HCT116 (cell line): ENCODE results near the gene TANC1. TPM values are rescaled to one million over a fixed set of nuclear protein-coding genes. Genes with fewer than 3 reads are reported as not detected.

ENCODE experiments used
- ATAC-seq: fragments of 200-7000 bp; cut with Tn5 transposase; 2 replicates; pipeline ENCODE4 v1.9.1; 2020; ENCODE audit warnings: mild to moderate bottlenecking, moderate library complexity
- BruUV-seq: library from RNA; stranded (reverse); fragments of 400-500 nt; replicated peaks from 2 replicates; lab custom pipeline; 2021; lab: Mats Ljungman, UMichigan
- CTCF ChIA-PET: fragments of 300-600 bp; sonication (Branson Sonifier 250); formaldehyde crosslinking; loops from one replicate; lab custom pipeline; 2021; ENCODE audit warnings: antibody characterized with exemption; lab: Charles Lee
- POLR2A ChIA-PET: fragments of 300-600, 350-600 bp; sonication (Branson Sonifier 250); formaldehyde crosslinking; loops from one replicate; lab custom pipeline; 2021; ENCODE audit warnings: antibody characterized with exemption; lab: Charles Lee
- RAD21 ChIA-PET, 2 experiments: fragments of 300-600 bp; sonication (Branson Sonifier 250); formaldehyde crosslinking; loops; one replicate each; lab custom pipeline; 2023; ENCODE audit warnings: low total read pairs in 2 of 2; ENCODE audit not compliant: uncharacterized antibody in 2 of 2, unreplicated experiment in 2 of 2, low non-redundant PET in 1 of 2; lab: Charles Lee
- DNase-seq: peaks from one replicate; pipeline ENCODE4 v3.0.0-alpha.2; 2010; ENCODE audit warnings: low read depth, low spot score
- H2AFZ ChIP-seq: fragments of 200-600 bp; shearing (Covaris generic), sonication (generic); 2 replicates; pipeline ENCODE4 v1.6.1; 2017; ENCODE audit warnings: low read depth, mixed run types, mixed read lengths, antibody characterized with exemption, low read length; ENCODE audit not compliant: poor library complexity, severe bottlenecking
- H3K27ac ChIP-seq: 2 replicates; pipeline ENCODE4 v1.5.1; 2012; ENCODE audit warnings: low read depth, low read length
- H3K27me3 ChIP-seq: fragments of 200-600 bp; sonication (generic); 2 replicates; pipeline ENCODE4 v1.6.1; 2016; ENCODE audit warnings: mixed run types, low read length, mixed read lengths; ENCODE audit not compliant: insufficient read depth
- H3K36me3 ChIP-seq, 2 experiments: fragments of 200-500 bp in 1 of 2; fragments of 200-600 bp in 1 of 2; sonication (Bioruptor generic) in 1 of 2; sonication (generic) in 1 of 2; 2 replicates each; pipeline versions ENCODE4 v1.5.1 to v1.6.1; 2014 to 2016; ENCODE audit warnings: low read length in 2 of 2, inconsistent platforms in 1 of 2, mixed read lengths in 1 of 2, mixed run types in 1 of 2; ENCODE audit not compliant: insufficient read depth in 2 of 2, control insufficient read depth in 1 of 2
- H3K4me1 ChIP-seq, 2 experiments: fragments of 200-600 bp in 1 of 2; sonication (generic) in 1 of 2; 2 replicates each; pipeline versions ENCODE4 v1.5.1 to v1.6.1; 2012 to 2017; ENCODE audit warnings: low read length in 2 of 2, inconsistent platforms in 1 of 2, mild to moderate bottlenecking in 1 of 2, mixed read lengths in 1 of 2, mixed run types in 1 of 2, moderate library complexity in 1 of 2; ENCODE audit not compliant: insufficient read depth in 2 of 2, control insufficient read depth in 1 of 2
- H3K4me2 ChIP-seq: fragments of 200-600 bp; sonication (generic); 2 replicates; pipeline ENCODE4 v1.6.1; 2017; ENCODE audit warnings: mixed run types, low read length, mixed read lengths
- H3K4me3 ChIP-seq, 2 experiments: fragments of 200-600 bp in 1 of 2; sonication (generic) in 1 of 2; replicated peaks in 1 of 2; 2 replicates each; pipeline ENCODE4 v1.5.1; 2011 to 2016; ENCODE audit warnings: low read length in 2 of 2, control low read depth in 1 of 2, low read depth in 1 of 2, mild to moderate bottlenecking in 1 of 2, mixed read lengths in 1 of 2, mixed run types in 1 of 2
- H3K79me2 ChIP-seq: fragments of 200-600 bp; sonication (generic); 2 replicates; pipeline ENCODE4 v1.6.1; 2017; ENCODE audit warnings: mild to moderate bottlenecking, mixed run types, low read length, moderate library complexity, mixed read lengths; ENCODE audit not compliant: insufficient read depth
- H3K9ac ChIP-seq: fragments of 200-600 bp; sonication (generic); 2 replicates; pipeline ENCODE4 v1.6.1; 2016; ENCODE audit warnings: low read length, mixed read lengths
- H3K9me2 ChIP-seq: fragments of 200-600 bp; sonication (generic), shearing (Covaris generic); 2 replicates; pipeline ENCODE4 v1.6.1; 2017; ENCODE audit warnings: mixed run types, mild to moderate bottlenecking, moderate library complexity; ENCODE audit not compliant: insufficient read depth
- H3K9me3 ChIP-seq, 2 experiments: fragments of 200-500 bp in 1 of 2; fragments of 200-600 bp in 1 of 2; sonication (Bioruptor generic) in 1 of 2; sonication (generic) in 1 of 2; 2 replicates each; pipeline ENCODE4 v1.6.1; 2014 to 2017; ENCODE audit warnings: low read length in 2 of 2, mixed read lengths in 2 of 2, inconsistent platforms in 1 of 2, low read depth in 1 of 2, mild to moderate bottlenecking in 1 of 2, mixed run types in 1 of 2, moderate library complexity in 1 of 2; ENCODE audit not compliant: control insufficient read depth in 1 of 2, insufficient read depth in 1 of 2
- H4K20me1 ChIP-seq: fragments of 200-600 bp; sonication (generic), shearing (Covaris generic); 2 replicates; pipeline ENCODE4 v1.6.1; 2017; ENCODE audit warnings: mixed run types, mild to moderate bottlenecking, moderate library complexity; ENCODE audit not compliant: insufficient read depth
- ATF3 ChIP-seq: IDR thresholded peaks from 2 replicates; pipeline ENCODE4 v1.6.1; 2012
- CBX3 ChIP-seq: IDR thresholded peaks from 2 replicates; pipeline ENCODE4 v1.6.1; 2012; ENCODE audit warnings: low read depth
- EGR1 ChIP-seq: IDR thresholded peaks from 2 replicates; pipeline ENCODE4 v1.6.1; 2012; ENCODE audit warnings: low read depth
- ELF1 ChIP-seq: IDR thresholded peaks from 2 replicates; pipeline ENCODE4 v1.6.1; 2012; ENCODE audit warnings: low read depth, borderline replicate concordance
- EZH2 ChIP-seq: fragments of 200-600 bp; sonication (generic); IDR thresholded peaks from 2 replicates; pipeline ENCODE4 v1.6.1; 2017; ENCODE audit warnings: antibody characterized with exemption, mixed run types
- JUND ChIP-seq: IDR thresholded peaks from 2 replicates; pipeline ENCODE4 v1.6.1; 2012
- POLR2A ChIP-seq: IDR thresholded peaks from 2 replicates; pipeline ENCODE4 v1.7.0; 2011; ENCODE audit warnings: borderline replicate concordance; ENCODE audit not compliant: insufficient read depth, insufficient read length; ENCODE audit errors: extremely low read depth
- POLR2AphosphoS5 ChIP-seq: IDR thresholded peaks from 2 replicates; pipeline ENCODE4 v1.6.1; 2011; ENCODE audit warnings: mild to moderate bottlenecking, low read depth, low read length, moderate library complexity
- RAD21 ChIP-seq: IDR thresholded peaks from 2 replicates; pipeline ENCODE4 v1.6.1; 2012; ENCODE audit warnings: low read depth, mild to moderate bottlenecking
- REST ChIP-seq: IDR thresholded peaks from 2 replicates; pipeline ENCODE4 v1.6.1; 2012; ENCODE audit warnings: low read depth
- SRF ChIP-seq: IDR thresholded peaks from 2 replicates; pipeline ENCODE4 v1.6.1; 2012; ENCODE audit warnings: low read depth
- TCF7L2 ChIP-seq: IDR thresholded peaks from 2 replicates; pipeline ENCODE4 v1.7.0; 2011; ENCODE audit warnings: borderline replicate concordance, inconsistent platforms; ENCODE audit not compliant: insufficient read depth, insufficient read length; ENCODE audit errors: extremely low read depth
- YY1 ChIP-seq: IDR thresholded peaks from 2 replicates; pipeline ENCODE4 v1.6.1; 2011; ENCODE audit warnings: low read length, low read depth, moderate library complexity, mild to moderate bottlenecking; ENCODE audit not compliant: insufficient replicate concordance; ENCODE audit errors: extremely low read depth
- ZBTB33 ChIP-seq: IDR thresholded peaks from 2 replicates; pipeline ENCODE4 v1.6.1; 2011; ENCODE audit warnings: mild to moderate bottlenecking, low read length, moderate library complexity; ENCODE audit not compliant: insufficient replicate concordance; ENCODE audit errors: extremely low read depth
- intact Hi-C: fragments of 100-400 bp; cut with micrococcal nuclease; formaldehyde crosslinking; loops from 2 replicates; pipeline ENCODE4 v1.10.0; 2022
- total RNA-seq: library from RNA; stranded (reverse); gene quantifications from one replicate; pipeline ENCODE4 v1.2.1, GENCODE V29; 2021; ENCODE audit not compliant: unreplicated experiment

Gene TANC1
- total RNA-seq, 1 experiment from 2014 or later, result 15.1 TPM

- Histone ChIP-seq H3K79me2 (no peaks in the 10 kb centered on the region), H3K4me3 (no peak overlapping the region), H3K27me3 (no peaks in the 10 kb centered on the region), H3K27ac (no peak overlapping the region), H3K4me2 (no peak overlapping the region), H3K4me1 (peaks cover 47 to 57% of the 10 kb centered on the region in 2 experiments)
- RAD21 ChIA-PET, result no interaction called here
- no TSS peak for BruUV-seq
- intact Hi-C loops, result loop anchor here (10.0 kb wide), 2 partner anchors 565 to 815 kb away; partner anchors contain the start of gene MARCHF7
- CTCF ChIA-PET, result no interaction called here
- no peak for TF ChIP-seq TCF7L2
- TF ChIP-seq POLR2A, result no peak
- no peak for TF ChIP-seq EGR1
- TF ChIP-seq SRF, result no peak
- TF ChIP-seq ATF3, result no peak
- TF ChIP-seq REST, result no peak
- TF ChIP-seq ZBTB33, result no peak
- TF ChIP-seq EZH2, result no peak
- no peak for TF ChIP-seq JUND
- no peak for TF ChIP-seq YY1
- TF ChIP-seq ELF1, result no peak
- TF ChIP-seq RAD21, result no peak
- TF ChIP-seq POLR2AphosphoS5, result no peak
- TF ChIP-seq CBX3, result no peak
- TF ChIP-seq, all 23 proteins: peak for 0
- ATAC-seq (no peak), DNase-seq (no peak)
- no peaks in the 10 kb centered on the region for H3K9me3 ChIP-seq
- H3K9ac ChIP-seq, result no peak overlapping the region
- no peaks in the 10 kb centered on the region for H3K36me3 ChIP-seq
- no peak overlapping the region for H2AFZ ChIP-seq
- H3K9me2 ChIP-seq, result no peaks in the 10 kb centered on the region
- POLR2A ChIA-PET, result no interaction called here
- H4K20me1 ChIP-seq, result no peaks in the 10 kb centered on the region
Observed at GRCh38 chr2:159149747-159150146, 181.3 kb downstream of the TANC1 start.
